ENCODE data around the gene TENT4A. TPM values are rescaled to one million over a fixed set of nuclear protein-coding genes. Genes with fewer than 3 reads are reported as not detected.

TENT4A gene
- total RNA-seq, 3 donors from 2014 or later = 16.0 to 26.2 (median 16.3) TPM

- DNase-seq = no peak
- no peaks in the 10 kb centered on the region for H3K9me3 ChIP-seq
- TF ChIP-seq, protein P1, sequence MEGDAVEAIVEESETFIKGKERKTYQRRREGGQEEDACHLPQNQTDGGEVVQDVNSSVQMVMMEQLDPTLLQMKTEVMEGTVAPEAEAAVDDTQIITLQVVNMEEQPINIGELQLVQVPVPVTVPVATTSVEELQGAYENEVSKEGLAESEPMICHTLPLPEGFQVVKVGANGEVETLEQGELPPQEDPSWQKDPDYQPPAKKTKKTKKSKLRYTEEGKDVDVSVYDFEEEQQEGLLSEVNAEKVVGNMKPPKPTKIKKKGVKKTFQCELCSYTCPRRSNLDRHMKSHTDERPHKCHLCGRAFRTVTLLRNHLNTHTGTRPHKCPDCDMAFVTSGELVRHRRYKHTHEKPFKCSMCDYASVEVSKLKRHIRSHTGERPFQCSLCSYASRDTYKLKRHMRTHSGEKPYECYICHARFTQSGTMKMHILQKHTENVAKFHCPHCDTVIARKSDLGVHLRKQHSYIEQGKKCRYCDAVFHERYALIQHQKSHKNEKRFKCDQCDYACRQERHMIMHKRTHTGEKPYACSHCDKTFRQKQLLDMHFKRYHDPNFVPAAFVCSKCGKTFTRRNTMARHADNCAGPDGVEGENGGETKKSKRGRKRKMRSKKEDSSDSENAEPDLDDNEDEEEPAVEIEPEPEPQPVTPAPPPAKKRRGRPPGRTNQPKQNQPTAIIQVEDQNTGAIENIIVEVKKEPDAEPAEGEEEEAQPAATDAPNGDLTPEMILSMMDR (IDR thresholded peaks at IDR 0.05) = no peak
- H3K4me3 ChIP-seq = no peak overlapping the region
- no peak for ATAC-seq
- no peaks in the 10 kb centered on the region for H3K36me3 ChIP-seq (ENCODE audit: low read depth)
- H3K4me1 ChIP-seq (ENCODE audit: low read depth) = peaks cover 22% of the 10 kb centered on the region
- intact Hi-C loops (cut with DNase I, micrococcal nuclease) = no loop called here
Measured at GRCh38 chr5:6726006-6726405, 12.8 kb downstream of the TENT4A start.

DNA sequence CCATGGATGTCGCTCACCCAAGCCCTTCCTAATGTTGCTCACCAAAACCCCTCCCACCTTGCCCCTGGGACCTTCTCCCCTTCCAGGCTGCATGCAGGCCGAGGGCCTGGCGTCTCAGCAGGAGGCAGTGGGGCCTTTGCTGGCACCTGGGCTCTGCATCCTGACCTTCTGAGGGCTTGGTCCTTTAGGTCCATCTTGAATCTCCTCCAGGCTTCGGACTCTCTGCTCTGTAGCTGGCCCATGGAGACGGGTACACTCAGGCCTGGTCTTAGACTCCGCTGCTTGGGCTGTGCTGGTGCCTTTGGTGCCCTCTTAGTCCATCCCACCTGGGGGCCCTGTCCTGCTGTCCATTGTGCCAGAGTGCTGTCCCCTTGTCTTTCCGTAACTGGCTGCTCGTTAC lies 14.0 kb downstream of the TENT4A start:
- no peak for ATAC-seq
- TF ChIP-seq, protein P1 (IDR thresholded peaks at IDR 0.05) = no peak
- no peak overlapping the region for H3K4me3 ChIP-seq
- peak in 1 of 3 donors; percentile 38 for DNase-seq
- peaks cover 26% of the 10 kb centered on the region for H3K4me1 ChIP-seq (ENCODE audit: low read depth)
- no peaks in the 10 kb centered on the region for H3K9me3 ChIP-seq
- intact Hi-C loops (cut with DNase I, micrococcal nuclease) = no loop called here
- no peaks in the 10 kb centered on the region for H3K36me3 ChIP-seq (ENCODE audit: low read depth)

- intact Hi-C loops (cut with DNase I, micrococcal nuclease) = no loop called here
- peak; percentile 13 for ATAC-seq
- Histone ChIP-seq H3K4me3 (no peak overlapping the region), H3K9me3 (no peaks in the 10 kb centered on the region), H3K36me3 (ENCODE audit: low read depth) (no peaks in the 10 kb centered on the region), H3K4me1 (ENCODE audit: low read depth) (peaks cover 23% of the 10 kb centered on the region)
- TF ChIP-seq, protein P1 (IDR thresholded peaks at IDR 0.05) = no peak
- DNase-seq = peak in 1 of 3 donors; percentile 42
Measured at GRCh38 chr5:6728011-6728794, 15.0 kb downstream of the TENT4A start.

- no peak for DNase-seq
- Histone ChIP-seq H3K4me3 (no peak overlapping the region), H3K4me1 (ENCODE audit: low read depth) (peaks cover 23% of the 10 kb centered on the region), H3K9me3 (no peaks in the 10 kb centered on the region), H3K36me3 (ENCODE audit: low read depth) (no peaks in the 10 kb centered on the region)
- intact Hi-C loops (cut with DNase I, micrococcal nuclease) = no loop called here
- ATAC-seq = no peak
- TF ChIP-seq, protein P1 (IDR thresholded peaks at IDR 0.05) = no peak
Measured at GRCh38 chr5:6728795-6729183, 15.6 kb downstream of the TENT4A start.

DNA sequence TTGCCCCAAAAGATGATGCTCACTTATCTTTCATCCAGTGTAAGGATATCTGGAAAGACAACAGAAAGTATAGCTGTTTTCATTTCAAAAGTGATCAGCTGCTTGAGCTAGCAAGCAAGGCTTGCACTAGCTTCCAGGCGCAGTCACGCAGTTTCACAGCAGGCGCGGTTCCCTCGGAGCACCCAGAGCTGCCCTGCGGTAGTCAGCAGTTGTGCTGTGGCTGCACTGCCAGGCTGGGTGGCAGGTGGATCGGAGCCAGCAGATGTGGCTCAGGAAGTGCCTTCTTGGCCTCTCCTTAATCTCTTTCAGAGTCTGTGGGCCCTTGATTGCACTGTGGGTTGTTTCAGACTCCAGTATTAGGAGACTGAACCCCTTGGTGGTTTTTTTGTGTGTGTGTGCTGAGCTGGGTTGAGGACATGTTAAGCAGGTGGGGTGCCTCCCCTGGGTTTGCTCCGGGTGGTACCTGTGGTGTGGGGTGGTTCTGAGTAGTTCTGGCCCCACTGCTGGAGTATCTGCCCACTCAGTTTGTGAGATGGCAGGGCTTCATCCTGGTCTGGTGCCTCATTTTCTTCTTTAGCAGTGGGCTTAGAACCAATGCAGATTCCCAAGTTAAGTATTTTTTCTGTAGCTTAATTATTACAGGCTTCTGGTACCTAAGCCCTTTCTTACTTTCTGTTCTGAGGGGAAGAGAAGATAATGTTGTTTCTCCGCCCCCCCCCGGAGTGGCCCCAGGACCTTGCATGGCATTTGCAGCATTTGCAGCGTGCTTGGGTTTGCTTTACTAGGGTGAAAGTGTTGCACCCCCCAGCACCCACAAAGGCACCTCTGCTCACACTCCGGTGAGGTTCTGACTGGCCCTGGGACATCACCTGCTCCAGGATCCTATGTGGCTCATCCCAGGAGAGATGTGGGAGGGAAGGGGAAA lies 16.4 kb downstream of the TENT4A start:
- H3K9me3 ChIP-seq = no peaks in the 10 kb centered on the region
- intact Hi-C loops (cut with DNase I, micrococcal nuclease) = no loop called here
- no peak overlapping the region for H3K4me3 ChIP-seq
- ATAC-seq (peak; percentile 60), DNase-seq (peak; percentile 42 to 70 (median 57))
- peaks cover 23% of the 10 kb centered on the region for H3K4me1 ChIP-seq (ENCODE audit: low read depth)
- TF ChIP-seq, protein P1 (IDR thresholded peaks at IDR 0.05) = no peak
- H3K36me3 ChIP-seq (ENCODE audit: low read depth) = no peaks in the 10 kb centered on the region

All from mucosa of descending colon (tissue), 3 donors.